ENCODE measurements around the gene SEC14L5. TPM values are rescaled to one million over a fixed set of nuclear protein-coding genes. Genes with fewer than 3 reads are reported as not detected.

SEC14L5 gene
- polyA plus RNA-seq, 1 donor from 2014 or later, result 0.43 TPM

GRCh38 chr16:5030251-5030870, 72.2 kb downstream of the SEC14L5 start:
- Histone ChIP-seq H2AFZ (ENCODE audit: low read depth, low read length) (no peak overlapping the region), H3K4me2 (ENCODE audit: low read length) (no peak overlapping the region), H3K9me3 (ENCODE audit: low read length) (no peaks in the 10 kb centered on the region), H3F3A (ENCODE audit: insufficient read depth, low read length, poor library complexity, severe bottlenecking) (no peaks in the 10 kb centered on the region), H4K20me1 (ENCODE audit: insufficient read depth) (no peaks in the 10 kb centered on the region), H3K36me3 (ENCODE audit: insufficient read depth, low read length) (no peaks in the 10 kb centered on the region), H3K27ac (ENCODE audit: low read length) (no peak overlapping the region), H3K4me3 (ENCODE audit: low read length) (no peak overlapping the region), H3K79me2 (replicated peaks; ENCODE audit: insufficient read depth, low read length) (no peaks in the 10 kb centered on the region), H3K9me2 (ENCODE audit: insufficient read depth, low read length) (no peaks in the 10 kb centered on the region), H3K27me3 (ENCODE audit: insufficient read depth, low read depth, low read length) (no peaks in the 10 kb centered on the region), H3K9ac (ENCODE audit: low read length) (no peak overlapping the region)
- TF ChIP-seq EP300 (conservative IDR thresholded peaks at IDR 0.05; ENCODE audit: poor library complexity, severe bottlenecking), result no peak
- TF ChIP-seq CTCF (IDR thresholded peaks at IDR 0.05; ENCODE audit: poor library complexity, severe bottlenecking), result no peak
- no peak for TF ChIP-seq RAD21 (conservative IDR thresholded peaks at IDR 0.05)
- no peak for TF ChIP-seq SMC3 (conservative IDR thresholded peaks at IDR 0.05; ENCODE audit: poor library complexity)
- TF ChIP-seq EZH2 (IDR thresholded peaks at IDR 0.05; ENCODE audit: borderline replicate concordance, insufficient read depth, low read length, poor library complexity, severe bottlenecking), result no peak
- TF ChIP-seq TAF1 (IDR thresholded peaks at IDR 0.05; ENCODE audit: low read depth), result no peak
- TF ChIP-seq MXI1 (conservative IDR thresholded peaks at IDR 0.05; ENCODE audit: poor library complexity, severe bottlenecking), result no peak
- TF ChIP-seq, protein P1, sequence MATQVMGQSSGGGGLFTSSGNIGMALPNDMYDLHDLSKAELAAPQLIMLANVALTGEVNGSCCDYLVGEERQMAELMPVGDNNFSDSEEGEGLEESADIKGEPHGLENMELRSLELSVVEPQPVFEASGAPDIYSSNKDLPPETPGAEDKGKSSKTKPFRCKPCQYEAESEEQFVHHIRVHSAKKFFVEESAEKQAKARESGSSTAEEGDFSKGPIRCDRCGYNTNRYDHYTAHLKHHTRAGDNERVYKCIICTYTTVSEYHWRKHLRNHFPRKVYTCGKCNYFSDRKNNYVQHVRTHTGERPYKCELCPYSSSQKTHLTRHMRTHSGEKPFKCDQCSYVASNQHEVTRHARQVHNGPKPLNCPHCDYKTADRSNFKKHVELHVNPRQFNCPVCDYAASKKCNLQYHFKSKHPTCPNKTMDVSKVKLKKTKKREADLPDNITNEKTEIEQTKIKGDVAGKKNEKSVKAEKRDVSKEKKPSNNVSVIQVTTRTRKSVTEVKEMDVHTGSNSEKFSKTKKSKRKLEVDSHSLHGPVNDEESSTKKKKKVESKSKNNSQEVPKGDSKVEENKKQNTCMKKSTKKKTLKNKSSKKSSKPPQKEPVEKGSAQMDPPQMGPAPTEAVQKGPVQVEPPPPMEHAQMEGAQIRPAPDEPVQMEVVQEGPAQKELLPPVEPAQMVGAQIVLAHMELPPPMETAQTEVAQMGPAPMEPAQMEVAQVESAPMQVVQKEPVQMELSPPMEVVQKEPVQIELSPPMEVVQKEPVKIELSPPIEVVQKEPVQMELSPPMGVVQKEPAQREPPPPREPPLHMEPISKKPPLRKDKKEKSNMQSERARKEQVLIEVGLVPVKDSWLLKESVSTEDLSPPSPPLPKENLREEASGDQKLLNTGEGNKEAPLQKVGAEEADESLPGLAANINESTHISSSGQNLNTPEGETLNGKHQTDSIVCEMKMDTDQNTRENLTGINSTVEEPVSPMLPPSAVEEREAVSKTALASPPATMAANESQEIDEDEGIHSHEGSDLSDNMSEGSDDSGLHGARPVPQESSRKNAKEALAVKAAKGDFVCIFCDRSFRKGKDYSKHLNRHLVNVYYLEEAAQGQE (IDR thresholded peaks at IDR 0.05; ENCODE audit: borderline replicate concordance), result no peak
- TF ChIP-seq POLR2AphosphoS5 (IDR thresholded peaks at IDR 0.05), result no peak

GRCh38 chr16:5031601-5032000, 73.5 kb downstream of the SEC14L5 start:
- Histone ChIP-seq H3K9me3 (ENCODE audit: low read length) (no peaks in the 10 kb centered on the region), H3K79me2 (replicated peaks; ENCODE audit: insufficient read depth, low read length) (no peaks in the 10 kb centered on the region), H3K4me2 (ENCODE audit: low read length) (no peak overlapping the region), H4K20me1 (ENCODE audit: insufficient read depth) (no peaks in the 10 kb centered on the region), H3K9ac (ENCODE audit: low read length) (no peak overlapping the region), H3K4me3 (ENCODE audit: low read length) (no peak overlapping the region), H3K9me2 (ENCODE audit: insufficient read depth, low read length) (no peaks in the 10 kb centered on the region), H3K27ac (ENCODE audit: low read length) (no peak overlapping the region), H2AFZ (ENCODE audit: low read depth, low read length) (no peak overlapping the region), H3F3A (ENCODE audit: insufficient read depth, low read length, poor library complexity, severe bottlenecking) (no peaks in the 10 kb centered on the region), H3K27me3 (ENCODE audit: insufficient read depth, low read depth, low read length) (no peaks in the 10 kb centered on the region), H3K36me3 (ENCODE audit: insufficient read depth, low read length) (no peaks in the 10 kb centered on the region)
- TF ChIP-seq SMC3 (conservative IDR thresholded peaks at IDR 0.05; ENCODE audit: poor library complexity) (no peak), CTCF (IDR thresholded peaks at IDR 0.05; ENCODE audit: poor library complexity, severe bottlenecking) (no peak), TAF1 (IDR thresholded peaks at IDR 0.05; ENCODE audit: low read depth) (no peak), EP300 (conservative IDR thresholded peaks at IDR 0.05; ENCODE audit: poor library complexity, severe bottlenecking) (no peak), POLR2AphosphoS5 (IDR thresholded peaks at IDR 0.05) (no peak), RAD21 (conservative IDR thresholded peaks at IDR 0.05) (no peak), MXI1 (conservative IDR thresholded peaks at IDR 0.05; ENCODE audit: poor library complexity, severe bottlenecking) (no peak), EZH2 (IDR thresholded peaks at IDR 0.05; ENCODE audit: borderline replicate concordance, insufficient read depth, low read length, poor library complexity, severe bottlenecking) (no peak)
- TF ChIP-seq, protein P1 (IDR thresholded peaks at IDR 0.05; ENCODE audit: borderline replicate concordance), result no peak

All from neural cell (in vitro differentiated cells).